ENCODE results near the gene PAFAH2.

The PAFAH2 gene

DNA sequence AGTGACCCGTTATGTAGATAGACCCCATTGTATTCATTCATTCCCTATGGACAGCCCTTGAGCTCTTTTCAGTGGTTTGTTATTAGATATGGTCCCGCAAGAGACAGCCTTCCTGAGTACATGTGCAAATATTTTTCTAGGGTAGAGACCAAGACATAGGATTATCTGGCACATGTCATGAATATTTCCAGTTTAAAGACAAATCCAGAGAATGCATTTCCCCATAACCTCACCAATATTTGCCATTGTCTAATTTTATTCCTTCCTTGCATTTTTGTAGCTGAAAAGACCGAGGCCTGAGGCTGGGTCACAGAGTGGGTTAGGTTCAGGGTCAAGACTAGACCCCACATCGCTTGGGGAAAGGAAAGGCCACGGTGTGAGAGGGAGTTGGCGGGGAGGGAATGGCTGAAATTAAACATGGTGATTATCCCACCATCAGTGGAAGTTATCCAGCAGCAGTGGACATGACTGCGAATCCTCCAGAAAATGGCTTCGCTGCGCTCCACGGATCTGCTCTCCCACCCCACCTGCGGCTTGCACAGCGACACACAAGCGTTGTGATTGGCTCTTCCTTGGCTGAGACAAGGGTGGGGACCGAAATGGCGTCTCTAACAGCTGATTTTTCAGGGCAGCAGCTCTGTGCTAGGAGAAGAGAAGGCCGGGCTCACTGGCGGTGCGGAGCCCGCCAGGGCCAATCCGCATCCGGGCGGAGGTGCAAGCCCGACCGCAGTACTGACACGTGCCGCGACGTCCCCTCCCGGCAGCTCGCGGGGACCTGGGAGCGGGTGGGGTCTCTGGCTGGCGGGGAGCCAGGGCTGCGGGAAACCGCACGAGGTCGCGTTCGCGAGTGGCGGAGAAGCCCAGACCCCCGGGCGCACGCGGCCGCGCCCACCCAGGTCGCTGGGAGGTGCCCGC is 75.5 kb downstream of the PAFAH2 start:
- H3K27ac ChIP-seq (ENCODE audit: low read length) = no peak overlapping the region
- H3K36me3 ChIP-seq (replicated peaks; ENCODE audit: insufficient read depth, low read length) = no peaks in the 10 kb centered on the region
- no peaks in the 10 kb centered on the region for H3K9me2 ChIP-seq (replicated peaks; ENCODE audit: insufficient read depth, low read length)
- no peak overlapping the region for H3K9ac ChIP-seq (ENCODE audit: low read length)
- peaks cover 24% of the 10 kb centered on the region for H3K27me3 ChIP-seq (replicated peaks; ENCODE audit: insufficient read depth, low read length)
- H3K4me2 ChIP-seq (ENCODE audit: low read depth, low read length) = peak overlapping the region; percentile 73
- H3K9me3 ChIP-seq (replicated peaks; ENCODE audit: insufficient read depth, low read length) = no peaks in the 10 kb centered on the region
- TF ChIP-seq EZH2phosphoT487 (IDR thresholded peaks at IDR 0.05; ENCODE audit: low read length) = no peak
- TF ChIP-seq, protein P1, sequence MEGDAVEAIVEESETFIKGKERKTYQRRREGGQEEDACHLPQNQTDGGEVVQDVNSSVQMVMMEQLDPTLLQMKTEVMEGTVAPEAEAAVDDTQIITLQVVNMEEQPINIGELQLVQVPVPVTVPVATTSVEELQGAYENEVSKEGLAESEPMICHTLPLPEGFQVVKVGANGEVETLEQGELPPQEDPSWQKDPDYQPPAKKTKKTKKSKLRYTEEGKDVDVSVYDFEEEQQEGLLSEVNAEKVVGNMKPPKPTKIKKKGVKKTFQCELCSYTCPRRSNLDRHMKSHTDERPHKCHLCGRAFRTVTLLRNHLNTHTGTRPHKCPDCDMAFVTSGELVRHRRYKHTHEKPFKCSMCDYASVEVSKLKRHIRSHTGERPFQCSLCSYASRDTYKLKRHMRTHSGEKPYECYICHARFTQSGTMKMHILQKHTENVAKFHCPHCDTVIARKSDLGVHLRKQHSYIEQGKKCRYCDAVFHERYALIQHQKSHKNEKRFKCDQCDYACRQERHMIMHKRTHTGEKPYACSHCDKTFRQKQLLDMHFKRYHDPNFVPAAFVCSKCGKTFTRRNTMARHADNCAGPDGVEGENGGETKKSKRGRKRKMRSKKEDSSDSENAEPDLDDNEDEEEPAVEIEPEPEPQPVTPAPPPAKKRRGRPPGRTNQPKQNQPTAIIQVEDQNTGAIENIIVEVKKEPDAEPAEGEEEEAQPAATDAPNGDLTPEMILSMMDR (IDR thresholded peaks at IDR 0.05; ENCODE audit: low read length) = no peak
- TF ChIP-seq EZH2 (optimal IDR thresholded peaks at IDR 0.05; ENCODE audit: low read depth, low read length) = no peak
- no peaks in the 10 kb centered on the region for H3K79me2 ChIP-seq (ENCODE audit: low read length)
- no peak for DNase-seq
- no peaks in the 10 kb centered on the region for H3F3A ChIP-seq (ENCODE audit: insufficient read depth, low read length)
- 0 out of 2 replicates have a peak overlapping the region, but pooled peaks have one; percentile 31 for H2AFZ ChIP-seq (ENCODE audit: low read length)
- H3K4me3 ChIP-seq (ENCODE audit: low read length) = peak overlapping the region; percentile 42
- H3K4me1 ChIP-seq (ENCODE audit: low read length) = no peaks in the 10 kb centered on the region
- no peaks in the 10 kb centered on the region for H4K20me1 ChIP-seq (ENCODE audit: insufficient read depth, low read length)

DNA sequence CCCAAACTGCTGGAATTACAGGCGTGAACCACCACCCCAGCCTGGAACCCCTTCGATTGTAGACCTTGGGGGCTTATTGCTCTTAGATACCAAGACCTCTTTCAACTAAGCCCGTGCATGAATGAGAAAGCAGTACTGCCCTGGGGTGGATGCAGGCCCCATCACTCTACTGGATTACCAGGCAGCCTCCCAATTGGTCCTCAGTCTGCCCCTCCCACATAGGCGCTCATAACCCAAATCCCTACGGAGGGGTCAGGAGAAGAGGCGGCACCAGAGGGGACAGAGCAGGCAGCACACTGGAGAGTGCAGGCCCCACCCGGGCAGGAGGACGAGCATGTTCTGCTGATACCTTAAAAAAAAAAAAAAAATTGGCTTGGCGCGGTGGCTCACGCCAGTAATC is 79.2 kb downstream of the PAFAH2 start:
- Histone ChIP-seq H3K27ac (ENCODE audit: low read length) (no peak overlapping the region), H4K20me1 (ENCODE audit: insufficient read depth, low read length) (no peaks in the 10 kb centered on the region), H3K4me1 (ENCODE audit: low read length) (no peaks in the 10 kb centered on the region), H3K27me3 (replicated peaks; ENCODE audit: insufficient read depth, low read length) (peaks cover 21% of the 10 kb centered on the region), H3K9ac (ENCODE audit: low read length) (no peak overlapping the region), H3K9me3 (replicated peaks; ENCODE audit: insufficient read depth, low read length) (no peaks in the 10 kb centered on the region), H3K79me2 (ENCODE audit: low read length) (no peaks in the 10 kb centered on the region), H3K9me2 (replicated peaks; ENCODE audit: insufficient read depth, low read length) (no peaks in the 10 kb centered on the region), H3K4me2 (ENCODE audit: low read depth, low read length) (no peak overlapping the region), H3K4me3 (ENCODE audit: low read length) (no peak overlapping the region), H3K36me3 (replicated peaks; ENCODE audit: insufficient read depth, low read length) (no peaks in the 10 kb centered on the region), H2AFZ (ENCODE audit: low read length) (no peak overlapping the region), H3F3A (ENCODE audit: insufficient read depth, low read length) (no peaks in the 10 kb centered on the region)
- TF ChIP-seq, protein P1 (IDR thresholded peaks at IDR 0.05; ENCODE audit: low read length) = no peak
- TF ChIP-seq EZH2 (optimal IDR thresholded peaks at IDR 0.05; ENCODE audit: low read depth, low read length) (no peak), EZH2phosphoT487 (IDR thresholded peaks at IDR 0.05; ENCODE audit: low read length) (no peak)
- DNase-seq = no peak

DNA sequence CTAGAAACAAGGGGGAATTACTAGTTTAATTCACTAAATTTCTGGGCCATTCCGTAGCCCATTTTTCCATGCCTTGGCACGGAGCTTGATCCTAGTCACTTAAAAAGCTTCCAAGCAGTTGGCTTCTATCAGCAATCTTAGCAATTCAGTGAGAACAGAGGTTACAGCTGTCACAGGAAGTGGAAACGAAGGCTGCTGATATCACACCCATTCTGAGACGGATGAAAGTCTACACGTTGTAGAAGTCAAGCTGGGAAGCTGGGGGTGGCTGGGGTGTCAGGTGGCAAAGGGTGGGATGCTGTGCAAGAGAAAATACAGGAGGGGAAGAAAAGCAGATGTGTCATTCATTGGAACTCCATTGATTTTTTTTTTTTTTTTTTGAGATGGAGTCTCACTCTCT is 79.9 kb downstream of the PAFAH2 start:
- H3K27me3 ChIP-seq (replicated peaks; ENCODE audit: insufficient read depth, low read length) = peaks cover 15% of the 10 kb centered on the region
- H3F3A ChIP-seq (ENCODE audit: insufficient read depth, low read length) = no peaks in the 10 kb centered on the region
- no peak overlapping the region for H3K9ac ChIP-seq (ENCODE audit: low read length)
- no peak overlapping the region for H3K27ac ChIP-seq (ENCODE audit: low read length)
- H2AFZ ChIP-seq (ENCODE audit: low read length) = no peak overlapping the region
- no peaks in the 10 kb centered on the region for H4K20me1 ChIP-seq (ENCODE audit: insufficient read depth, low read length)
- no peak overlapping the region for H3K4me2 ChIP-seq (ENCODE audit: low read depth, low read length)
- no peak for TF ChIP-seq EZH2 (optimal IDR thresholded peaks at IDR 0.05; ENCODE audit: low read depth, low read length)
- no peak for TF ChIP-seq EZH2phosphoT487 (IDR thresholded peaks at IDR 0.05; ENCODE audit: low read length)
- TF ChIP-seq, protein P1 (IDR thresholded peaks at IDR 0.05; ENCODE audit: low read length) = no peak
- no peaks in the 10 kb centered on the region for H3K9me2 ChIP-seq (replicated peaks; ENCODE audit: insufficient read depth, low read length)
- no peaks in the 10 kb centered on the region for H3K79me2 ChIP-seq (ENCODE audit: low read length)
- DNase-seq = no peak
- no peak overlapping the region for H3K4me3 ChIP-seq (ENCODE audit: low read length)
- H3K36me3 ChIP-seq (replicated peaks; ENCODE audit: insufficient read depth, low read length) = no peaks in the 10 kb centered on the region
- H3K4me1 ChIP-seq (ENCODE audit: low read length) = no peaks in the 10 kb centered on the region
- no peaks in the 10 kb centered on the region for H3K9me3 ChIP-seq (replicated peaks; ENCODE audit: insufficient read depth, low read length)
